ENCODE results near the gene MIEF2. TPM values are rescaled to one million over a fixed set of nuclear protein-coding genes. Genes with fewer than 3 reads are reported as not detected.

The MIEF2 gene
- total RNA-seq, 1 donor from 2014 or later, result 17.9 TPM

GRCh38 chr17:18246109-18246725, 14.2 kb upstream of the MIEF2 start:
- H3K9me3 Mint-ChIP-seq, result no peaks in the 10 kb centered on the region
- no peak overlapping the region for H3K27ac Mint-ChIP-seq
- no peak for DNase-seq (ENCODE audit: extremely low spot score, unreplicated experiment)
- H3K27me3 Mint-ChIP-seq, result no peaks in the 10 kb centered on the region
- TF ChIP-seq CTCF (conservative IDR thresholded peaks at IDR 0.05), result no peak
- H3K4me3 Mint-ChIP-seq, result no peak overlapping the region
- H3K36me3 Mint-ChIP-seq, result peaks cover 12% of the 10 kb centered on the region
- H3K4me1 Mint-ChIP-seq (ENCODE audit: unreplicated experiment), result peaks cover 15% of the 10 kb centered on the region

- peak overlapping the region; percentile 85 for H3K4me3 Mint-ChIP-seq
- no peaks in the 10 kb centered on the region for H3K27me3 Mint-ChIP-seq
- H3K36me3 Mint-ChIP-seq, result peaks cover 12% of the 10 kb centered on the region
- peak overlapping the region; percentile 95 for H3K27ac Mint-ChIP-seq
- no peaks in the 10 kb centered on the region for H3K9me3 Mint-ChIP-seq
- H3K4me1 Mint-ChIP-seq (ENCODE audit: unreplicated experiment), result peaks cover 15% of the 10 kb centered on the region
- no peak for TF ChIP-seq CTCF (conservative IDR thresholded peaks at IDR 0.05)
- DNase-seq (ENCODE audit: extremely low spot score, unreplicated experiment), result no peak
These were observed 13.4 kb upstream of the MIEF2 start for GRCh38 chr17:18246880-18247612.

GRCh38 chr17:18247613-18248001, 12.9 kb upstream of the MIEF2 start:
- TF ChIP-seq CTCF (conservative IDR thresholded peaks at IDR 0.05), result no peak
- Mint-ChIP-seq H3K27me3 (no peaks in the 10 kb centered on the region), H3K4me3 (no peak overlapping the region), H3K27ac (peak overlapping the region; percentile 95), H3K9me3 (no peaks in the 10 kb centered on the region), H3K4me1 (ENCODE audit: unreplicated experiment) (peaks cover 15% of the 10 kb centered on the region), H3K36me3 (peaks cover 12% of the 10 kb centered on the region)
- no peak for DNase-seq (ENCODE audit: extremely low spot score, unreplicated experiment)

- peak; percentile 82 for TF ChIP-seq CTCF (conservative IDR thresholded peaks at IDR 0.05)
- Mint-ChIP-seq H3K4me3 (peak overlapping the region; percentile 64), H3K4me1 (ENCODE audit: unreplicated experiment) (peaks cover 15% of the 10 kb centered on the region), H3K36me3 (peaks cover 12% of the 10 kb centered on the region), H3K27ac (peak overlapping the region; percentile 89), H3K27me3 (no peaks in the 10 kb centered on the region), H3K9me3 (no peaks in the 10 kb centered on the region)
- DNase-seq (ENCODE audit: extremely low spot score, unreplicated experiment), result no peak
These were observed 12.1 kb upstream of the MIEF2 start for GRCh38 chr17:18248300-18248731.

- TF ChIP-seq CTCF (conservative IDR thresholded peaks at IDR 0.05), result no peak
- peak overlapping the region; percentile 89 for H3K27ac Mint-ChIP-seq
- peaks cover 15% of the 10 kb centered on the region for H3K4me1 Mint-ChIP-seq (ENCODE audit: unreplicated experiment)
- peaks cover 12% of the 10 kb centered on the region for H3K36me3 Mint-ChIP-seq
- H3K9me3 Mint-ChIP-seq, result no peaks in the 10 kb centered on the region
- H3K4me3 Mint-ChIP-seq, result no peak overlapping the region
- no peaks in the 10 kb centered on the region for H3K27me3 Mint-ChIP-seq
- no peak for DNase-seq (ENCODE audit: extremely low spot score, unreplicated experiment)
These were observed 11.7 kb upstream of the MIEF2 start for GRCh38 chr17:18248811-18249210.

All from type B pancreatic cell (in vitro differentiated cells).